K562 (cell line): ENCODE data around the gene PRAME. TPM values are rescaled to one million over a fixed set of nuclear protein-coding genes. Genes with fewer than 3 reads are reported as not detected.
A peak's percentile ranks its signal among the peaks of the same experiment; 100 is the strongest.

ENCODE experiments used
- CBX5 ChIP-seq: IDR thresholded peaks from 2 replicates; pipeline ENCODE4 v1.6.1; 2014; ENCODE audit warnings: low read depth, borderline replicate concordance
- CREB1 ChIP-seq, 2 experiments: sonication (generic) in 1 of 2; formaldehyde crosslinking in 1 of 2; IDR thresholded peaks; 2 replicates each; pipeline versions ENCODE4 v1.6.1 to v1.8.0; 2012 to 2022; ENCODE audit warnings: inconsistent platforms in 1 of 2, mild to moderate bottlenecking in 1 of 2, missing genetic modification reagents in 1 of 2, moderate library complexity in 1 of 2
- DEAF1 ChIP-seq: fragments of 450-650 bp; formaldehyde crosslinking; IDR thresholded peaks from 2 replicates; pipeline ENCODE4 v1.4.0; 2020; ENCODE audit warnings: mild to moderate bottlenecking, moderate library complexity
- GATAD2A ChIP-seq: fragments of 450-650 bp; IDR thresholded peaks from 2 replicates; pipeline ENCODE4 v1.6.1; 2017
- KDM1A ChIP-seq, 2 experiments: fragments of 450-650 bp; IDR thresholded peaks; 2 replicates each; pipeline ENCODE4 v1.6.1; 2016; ENCODE audit warnings: mild to moderate bottlenecking in 2 of 2
- PHB ChIP-seq: fragments of 250-450 bp; sonication (Bioruptor Pico); IDR thresholded peaks from 2 replicates; pipeline ENCODE4 v1.5.0; 2021
- POLR2AphosphoS5 ChIP-seq: IDR thresholded peaks from 2 replicates; pipeline ENCODE4 v1.6.1; 2011; ENCODE audit warnings: mild to moderate bottlenecking, low read depth, low read length, moderate library complexity; ENCODE audit not compliant: control insufficient read depth, insufficient read depth
- RAD21 ChIP-seq, 2 experiments: fragments of 250-450 bp in 1 of 2; fragments of 450-650 bp in 1 of 2; sonication (Bioruptor Pico) in 1 of 2; formaldehyde crosslinking in 1 of 2; IDR thresholded peaks in 1 of 2; conservative IDR thresholded peaks in 1 of 2; 2 replicates each; pipeline versions ENCODE4 v1.4.0 to v1.8.0; 2020 to 2022; ENCODE audit warnings: mild to moderate bottlenecking in 2 of 2, moderate library complexity in 1 of 2
- SMC3 ChIP-seq: conservative IDR thresholded peaks from 2 replicates; pipeline ENCODE4 v1.6.1; 2011; ENCODE audit warnings: low read depth, low read length, improper control_type of control experiment; ENCODE audit not compliant: insufficient read depth
- TEAD4 ChIP-seq, 2 experiments: sonication (generic) in 1 of 2; formaldehyde crosslinking in 1 of 2; IDR thresholded peaks; 2 replicates each; pipeline versions ENCODE4 v1.6.1 to v1.8.0; 2012 to 2022; ENCODE audit warnings: borderline replicate concordance in 1 of 2, inconsistent platforms in 1 of 2, low read length in 1 of 2, mild to moderate bottlenecking in 1 of 2, missing genetic modification reagents in 1 of 2
- ZNF143 ChIP-seq: sonication (generic); formaldehyde crosslinking; IDR thresholded peaks from 2 replicates; pipeline ENCODE4 v1.9.0; 2022; ENCODE audit warnings: mild to moderate bottlenecking, missing genetic modification reagents
- ZNF239 ChIP-seq: fragments of 250-450 bp; sonication (Bioruptor Pico); IDR thresholded peaks from 2 replicates; pipeline ENCODE4 v1.4.0; 2020; ENCODE audit warnings: mild to moderate bottlenecking
- ZNF3 ChIP-seq: fragments of 250-450 bp; sonication (Bioruptor Pico); IDR thresholded peaks from 2 replicates; pipeline ENCODE4 v1.5.0; 2021; ENCODE audit warnings: mild to moderate bottlenecking, moderate library complexity
- ZNF699 ChIP-seq: fragments of 250-450 bp; sonication (Bioruptor Pico); IDR thresholded peaks from 2 replicates; pipeline ENCODE4 v1.8.0; 2021; ENCODE audit warnings: mild to moderate bottlenecking, moderate library complexity; ENCODE audit not compliant: insufficient replicate concordance
- polyA plus RNA-seq, 8 experiments: library from polyadenylated mRNA; depleted of rRNA in 4 of 8; stranded (reverse) in 5 of 8; unstranded in 3 of 8; fragments of >200 nt; fragmentation: Nextera tagmentation in 2 of 8; fragmentation: Illumina TruSeq in 1 of 8; extraction: Ambion mirVana in 2 of 8; extraction: Trizol in 1 of 8; gene quantifications; 2 replicates each; pipeline versions ENCODE4 v1.2.1 to v1.2.3, GENCODE V29; 2011 to 2014; ENCODE audit warnings: inconsistent platforms in 1 of 8, missing spikeins in 1 of 8
- total RNA-seq, 7 experiments: library from RNA; depleted of rRNA in 6 of 7; stranded (reverse); fragments of >200 nt in 6 of 7; fragmentation: Illumina TruSeq in 2 of 7; extraction: Trizol in 2 of 7; gene quantifications; 2 replicates each; pipeline versions ENCODE4 v1.2.1 to v1.2.3, GENCODE V29; 2011 to 2021; ENCODE audit warnings: low replicate concordance in 1 of 7
- TF ChIP-seq, protein P1 (sequence below): IDR thresholded peaks from 2 replicates; pipeline ENCODE4 v1.6.1; 2011; ENCODE audit warnings: borderline replicate concordance, low read depth, mild to moderate bottlenecking, moderate library complexity, low read length; ENCODE audit not compliant: insufficient read depth, poor library complexity, severe bottlenecking

The PRAME gene
- total and polyA plus RNA-seq, 9 of the 15 experiments (the other 6 are each of a cell fraction or from before 2014, with no cell fraction given) = 662 to 2,141 (median 1,142) TPM

DNA sequence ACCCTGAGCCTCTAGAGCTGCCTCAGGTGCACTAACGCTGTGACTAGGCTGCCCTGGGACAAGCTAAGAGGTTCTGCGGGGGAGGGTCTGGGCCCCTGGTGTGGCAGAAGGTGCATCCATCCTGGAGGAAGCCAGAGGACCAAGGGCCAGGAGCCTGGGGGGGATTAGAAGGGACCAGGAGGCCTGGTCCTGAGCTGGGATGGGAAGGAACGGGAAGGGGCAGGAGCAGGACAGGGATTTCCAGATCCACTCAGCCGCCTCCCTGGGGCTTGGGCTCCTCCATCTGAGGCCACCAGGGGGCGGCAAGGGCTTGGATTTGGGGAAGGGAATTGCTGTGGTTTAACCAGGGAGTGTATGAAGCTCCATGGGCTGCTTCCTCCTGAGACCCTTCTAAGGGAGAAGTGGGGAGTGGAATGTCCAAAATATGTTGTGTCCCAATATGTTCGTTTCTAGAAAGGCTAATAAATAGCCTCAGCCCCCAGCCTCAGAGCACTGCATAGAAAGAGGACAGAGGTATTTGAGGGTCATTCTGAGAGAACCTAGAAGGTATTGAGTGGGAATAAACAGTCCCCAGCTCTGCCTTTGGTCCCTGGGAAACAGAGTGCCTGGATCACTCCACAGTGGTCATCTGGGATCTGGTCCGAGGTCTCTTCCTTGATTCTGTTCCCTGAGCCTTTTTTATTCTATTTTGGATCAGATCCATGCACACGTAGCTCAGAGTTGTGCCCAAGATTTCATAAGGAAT lies 17.4 kb upstream of the PRAME start (continued):
- no peak for TF ChIP-seq KDM1A (IDR thresholded peaks at IDR 0.05)
- no peak; the same call in none of the 2 replicates for TF ChIP-seq TEAD4 (IDR thresholded peaks at IDR 0.05; ENCODE audit: low read length)
- peak; percentile 45; the same call in 1 of the 2 replicates for TF ChIP-seq TEAD4 (CRISPR knock-in tag; IDR thresholded peaks at IDR 0.05; ENCODE audit: borderline replicate concordance)
- TF ChIP-seq ZNF3 (CRISPR knock-in tag) = peak; percentile 65; the same call in 1 of the 2 replicates
- no peak for TF ChIP-seq POLR2AphosphoS5
- TF ChIP-seq DEAF1 (CRISPR knock-in tag) = peak; percentile 80
- 0 out of 2 replicates have a peak, but pooled peaks have one; percentile 17 for TF ChIP-seq CBX5
- 0 out of 2 replicates have a peak, but pooled peaks have one; percentile 23 for TF ChIP-seq ZNF239
- TF ChIP-seq, protein P1, sequence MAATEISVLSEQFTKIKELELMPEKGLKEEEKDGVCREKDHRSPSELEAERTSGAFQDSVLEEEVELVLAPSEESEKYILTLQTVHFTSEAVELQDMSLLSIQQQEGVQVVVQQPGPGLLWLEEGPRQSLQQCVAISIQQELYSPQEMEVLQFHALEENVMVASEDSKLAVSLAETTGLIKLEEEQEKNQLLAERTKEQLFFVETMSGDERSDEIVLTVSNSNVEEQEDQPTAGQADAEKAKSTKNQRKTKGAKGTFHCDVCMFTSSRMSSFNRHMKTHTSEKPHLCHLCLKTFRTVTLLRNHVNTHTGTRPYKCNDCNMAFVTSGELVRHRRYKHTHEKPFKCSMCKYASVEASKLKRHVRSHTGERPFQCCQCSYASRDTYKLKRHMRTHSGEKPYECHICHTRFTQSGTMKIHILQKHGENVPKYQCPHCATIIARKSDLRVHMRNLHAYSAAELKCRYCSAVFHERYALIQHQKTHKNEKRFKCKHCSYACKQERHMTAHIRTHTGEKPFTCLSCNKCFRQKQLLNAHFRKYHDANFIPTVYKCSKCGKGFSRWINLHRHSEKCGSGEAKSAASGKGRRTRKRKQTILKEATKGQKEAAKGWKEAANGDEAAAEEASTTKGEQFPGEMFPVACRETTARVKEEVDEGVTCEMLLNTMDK = peak; percentile 99
- TF ChIP-seq ZNF699 = no peak
- TF ChIP-seq SMC3 = peak; percentile 99
- no peak for TF ChIP-seq GATAD2A
- no peak for TF ChIP-seq CREB1 (IDR thresholded peaks at IDR 0.05)
- no peak for TF ChIP-seq CREB1 (CRISPR knock-in tag; IDR thresholded peaks at IDR 0.05)
- 0 out of 2 replicates have a peak, but pooled peaks have one; percentile 30 for TF ChIP-seq ZNF143 (CRISPR knock-in tag)
- peak in 1 of 2 experiments; percentile 89; a peak in 2 of 4 replicates for TF ChIP-seq RAD21 (CRISPR knock-in tag; conservative IDR thresholded peaks at IDR 0.05 in 1 of 2, IDR thresholded peaks at IDR 0.05 in 1 of 2)
- peak; percentile 91 for TF ChIP-seq PHB (CRISPR knock-in tag)
